ENCODE measurements around the gene ZXDA. TPM values are rescaled to one million over a fixed set of nuclear protein-coding genes. Genes with fewer than 3 reads are reported as not detected.

The ZXDA gene
- total and polyA plus RNA-seq, 2 donors (not counting 1 experiment from before 2014, with no cell fraction given) = 1.8 to 7.6 TPM

- no peak overlapping the region for H3K9ac ChIP-seq (ENCODE audit: insufficient read depth, low read length)
- H2AFZ ChIP-seq (ENCODE audit: low read length) = no peak overlapping the region
- peak; percentile 14 to 24 for DNase-seq (ENCODE audit: low read depth in 2 of 2)
- H3K36me3 ChIP-seq (ENCODE audit: control insufficient read depth, insufficient read depth, low read length) = no peaks in the 10 kb centered on the region
- H3K27me3 ChIP-seq (ENCODE audit: control insufficient read depth, insufficient read depth, low read length) = no peaks in the 10 kb centered on the region
- H3K79me2 ChIP-seq (ENCODE audit: control insufficient read depth, insufficient read depth, low read length) = no peaks in the 10 kb centered on the region
- TF ChIP-seq, protein P1, sequence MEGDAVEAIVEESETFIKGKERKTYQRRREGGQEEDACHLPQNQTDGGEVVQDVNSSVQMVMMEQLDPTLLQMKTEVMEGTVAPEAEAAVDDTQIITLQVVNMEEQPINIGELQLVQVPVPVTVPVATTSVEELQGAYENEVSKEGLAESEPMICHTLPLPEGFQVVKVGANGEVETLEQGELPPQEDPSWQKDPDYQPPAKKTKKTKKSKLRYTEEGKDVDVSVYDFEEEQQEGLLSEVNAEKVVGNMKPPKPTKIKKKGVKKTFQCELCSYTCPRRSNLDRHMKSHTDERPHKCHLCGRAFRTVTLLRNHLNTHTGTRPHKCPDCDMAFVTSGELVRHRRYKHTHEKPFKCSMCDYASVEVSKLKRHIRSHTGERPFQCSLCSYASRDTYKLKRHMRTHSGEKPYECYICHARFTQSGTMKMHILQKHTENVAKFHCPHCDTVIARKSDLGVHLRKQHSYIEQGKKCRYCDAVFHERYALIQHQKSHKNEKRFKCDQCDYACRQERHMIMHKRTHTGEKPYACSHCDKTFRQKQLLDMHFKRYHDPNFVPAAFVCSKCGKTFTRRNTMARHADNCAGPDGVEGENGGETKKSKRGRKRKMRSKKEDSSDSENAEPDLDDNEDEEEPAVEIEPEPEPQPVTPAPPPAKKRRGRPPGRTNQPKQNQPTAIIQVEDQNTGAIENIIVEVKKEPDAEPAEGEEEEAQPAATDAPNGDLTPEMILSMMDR (conservative IDR thresholded peaks at IDR 0.05 in 1 of 2, IDR thresholded peaks at IDR 0.05 in 1 of 2; ENCODE audit: low read depth in 1 of 2, low read length in 2 of 2) = no peak
- no peak for TF ChIP-seq EZH2 (IDR thresholded peaks at IDR 0.05; ENCODE audit: low read length, missing control alignments)
- H3K9me3 ChIP-seq (ENCODE audit: control insufficient read depth, insufficient read depth, low read depth, low read length) = no peaks in the 10 kb centered on the region
- no peaks in the 10 kb centered on the region for H4K20me1 ChIP-seq (ENCODE audit: control insufficient read depth, extremely low read depth, insufficient read depth, low read length)
- H3K27ac ChIP-seq (ENCODE audit: insufficient read depth, low read length) = peak overlapping the region; percentile 14
- peak overlapping the region; percentile 68 for H3K4me2 ChIP-seq (ENCODE audit: extremely low read depth, insufficient read depth, low read length)
- no peaks in the 10 kb centered on the region for H3K4me1 ChIP-seq (ENCODE audit: control insufficient read depth, extremely low read depth, insufficient read depth, low read length)
- H3K4me3 ChIP-seq (replicated peaks in 1 of 4; ENCODE audit: control extremely low read depth in 1 of 4, insufficient read depth in 1 of 4, low read depth in 3 of 4, low read length in 4 of 4) = peak overlapping the region; percentile 10 to 46 (median 28)
These were observed 5.1 kb downstream of the ZXDA start for GRCh38 chrX:57905141-57905540.

- H4K20me1 ChIP-seq (ENCODE audit: control insufficient read depth, extremely low read depth, insufficient read depth, low read length) = no peaks in the 10 kb centered on the region
- no peaks in the 10 kb centered on the region for H3K36me3 ChIP-seq (ENCODE audit: control insufficient read depth, insufficient read depth, low read length)
- H3K4me2 ChIP-seq (ENCODE audit: extremely low read depth, insufficient read depth, low read length) = no peak overlapping the region
- no peaks in the 10 kb centered on the region for H3K4me1 ChIP-seq (ENCODE audit: control insufficient read depth, extremely low read depth, insufficient read depth, low read length)
- no peak overlapping the region for H3K4me3 ChIP-seq (replicated peaks in 1 of 4; ENCODE audit: control extremely low read depth in 1 of 4, insufficient read depth in 1 of 4, low read depth in 3 of 4, low read length in 4 of 4)
- H3K9me3 ChIP-seq (ENCODE audit: control insufficient read depth, insufficient read depth, low read depth, low read length) = no peaks in the 10 kb centered on the region
- no peak overlapping the region for H3K9ac ChIP-seq (ENCODE audit: insufficient read depth, low read length)
- DNase-seq (ENCODE audit: low read depth in 2 of 2) = no peak
- H3K27me3 ChIP-seq (ENCODE audit: control insufficient read depth, insufficient read depth, low read length) = no peaks in the 10 kb centered on the region
- no peak overlapping the region for H3K27ac ChIP-seq (ENCODE audit: insufficient read depth, low read length)
- no peak overlapping the region for H2AFZ ChIP-seq (ENCODE audit: low read length)
- TF ChIP-seq, protein P1 (conservative IDR thresholded peaks at IDR 0.05 in 1 of 2, IDR thresholded peaks at IDR 0.05 in 1 of 2; ENCODE audit: low read depth in 1 of 2, low read length in 2 of 2) = no peak
- no peak for TF ChIP-seq EZH2 (IDR thresholded peaks at IDR 0.05; ENCODE audit: low read length, missing control alignments)
- no peaks in the 10 kb centered on the region for H3K79me2 ChIP-seq (ENCODE audit: control insufficient read depth, insufficient read depth, low read length)
These were observed 5.9 kb downstream of the ZXDA start for GRCh38 chrX:57904176-57904880.

DNA sequence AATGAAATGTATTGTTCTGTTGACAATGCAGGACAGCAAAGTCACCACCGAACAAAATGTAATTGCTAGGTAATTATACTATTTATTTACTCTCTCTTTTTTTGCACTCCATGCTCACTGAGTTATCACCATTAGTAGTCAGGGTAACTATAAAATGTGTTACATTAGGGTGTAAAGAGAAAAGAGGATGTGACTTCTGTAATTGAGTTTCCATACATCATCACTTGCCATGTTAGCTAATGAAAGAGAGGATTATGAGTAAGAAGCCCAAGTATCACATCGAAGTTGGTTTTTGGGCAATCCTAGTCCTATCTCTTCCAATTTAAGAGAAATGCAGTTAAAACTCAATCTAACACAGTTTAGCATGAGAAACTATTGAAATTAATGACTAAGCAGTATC lies 7.6 kb downstream of the ZXDA start:
- no peak overlapping the region for H3K4me2 ChIP-seq (ENCODE audit: extremely low read depth, insufficient read depth, low read length)
- no peaks in the 10 kb centered on the region for H3K36me3 ChIP-seq (ENCODE audit: control insufficient read depth, insufficient read depth, low read length)
- no peaks in the 10 kb centered on the region for H3K27me3 ChIP-seq (ENCODE audit: control insufficient read depth, insufficient read depth, low read length)
- no peak overlapping the region for H3K9ac ChIP-seq (ENCODE audit: insufficient read depth, low read length)
- H3K27ac ChIP-seq (ENCODE audit: insufficient read depth, low read length) = no peak overlapping the region
- H3K4me3 ChIP-seq (replicated peaks in 1 of 4; ENCODE audit: control extremely low read depth in 1 of 4, insufficient read depth in 1 of 4, low read depth in 3 of 4, low read length in 4 of 4) = no peak overlapping the region
- no peaks in the 10 kb centered on the region for H4K20me1 ChIP-seq (ENCODE audit: control insufficient read depth, extremely low read depth, insufficient read depth, low read length)
- no peak overlapping the region for H2AFZ ChIP-seq (ENCODE audit: low read length)
- DNase-seq (ENCODE audit: low read depth in 2 of 2) = no peak
- H3K4me1 ChIP-seq (ENCODE audit: control insufficient read depth, extremely low read depth, insufficient read depth, low read length) = no peaks in the 10 kb centered on the region
- TF ChIP-seq, protein P1 (conservative IDR thresholded peaks at IDR 0.05 in 1 of 2, IDR thresholded peaks at IDR 0.05 in 1 of 2; ENCODE audit: low read depth in 1 of 2, low read length in 2 of 2) = no peak
- TF ChIP-seq EZH2 (IDR thresholded peaks at IDR 0.05; ENCODE audit: low read length, missing control alignments) = no peak
- no peaks in the 10 kb centered on the region for H3K9me3 ChIP-seq (ENCODE audit: control insufficient read depth, insufficient read depth, low read depth, low read length)
- no peaks in the 10 kb centered on the region for H3K79me2 ChIP-seq (ENCODE audit: control insufficient read depth, insufficient read depth, low read length)
